ENCODE data around the gene SIVA1. TPM values are rescaled to one million over a fixed set of nuclear protein-coding genes. Genes with fewer than 3 reads are reported as not detected.

SIVA1 gene
- total RNA-seq, 4 donors from 2014 or later, result 149 to 282 (median 201) TPM

DNA sequence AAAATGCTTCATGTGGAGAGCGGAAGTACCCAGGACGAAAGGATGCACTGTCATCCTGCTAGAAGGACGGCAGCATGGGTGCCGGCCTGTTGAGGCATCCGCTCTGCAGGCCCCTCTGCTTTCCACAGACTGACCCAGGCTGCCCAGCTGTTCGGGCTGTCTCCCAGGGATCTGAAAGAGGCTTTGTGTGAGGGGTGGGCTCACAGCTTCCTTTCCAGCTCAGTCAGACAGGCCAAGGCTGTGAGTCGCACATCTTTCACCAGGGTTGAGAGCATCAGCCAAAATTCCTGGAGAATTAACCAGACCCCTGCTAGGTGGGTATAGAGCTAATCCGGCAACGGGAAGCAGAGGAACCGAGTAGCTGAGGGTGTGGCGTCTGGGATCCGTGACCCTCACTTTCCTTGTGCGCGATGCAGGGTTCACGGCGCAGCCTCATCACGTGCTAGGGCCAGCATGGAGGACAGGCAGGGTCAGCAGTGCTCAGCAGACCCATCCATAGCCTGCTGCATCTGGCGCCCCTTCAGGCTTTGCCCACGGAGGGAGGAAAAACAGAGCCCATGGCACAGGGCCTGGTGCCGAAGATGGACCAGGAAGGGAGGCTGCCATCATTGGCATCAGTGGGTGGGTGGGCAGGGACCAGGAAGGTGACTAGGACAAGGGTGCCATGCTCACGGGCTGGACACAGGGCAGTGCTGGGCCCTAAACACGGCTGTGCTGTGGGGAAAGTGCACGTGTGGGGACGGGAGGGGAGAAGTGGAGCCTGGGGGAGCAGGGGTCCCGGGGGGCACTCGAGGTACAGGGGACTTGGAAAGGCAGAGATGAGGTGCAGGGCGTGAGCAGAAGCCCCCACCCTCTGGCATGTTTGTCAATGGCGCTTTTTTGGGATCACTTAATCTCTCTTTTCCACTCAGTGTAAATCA lies 9.2 kb upstream of the SIVA1 start:
- no peak for DNase-seq
- no peaks in the 10 kb centered on the region for H3K9me3 ChIP-seq
- H3K27me3 ChIP-seq, result no peaks in the 10 kb centered on the region
- peaks cover 0 to 37% (median 0%) of the 10 kb centered on the region in 3 donors for H3K36me3 ChIP-seq
- peaks cover 22 to 35% (median 31%) of the 10 kb centered on the region in 3 donors for H3K4me1 ChIP-seq
- H3K4me3 ChIP-seq, result no peak overlapping the region
- intact Hi-C loops (cut with DNase I), result no loop called here
- 79 to 88% methylated on average over 12 to 14 of the region's 28 CpGs for WGBS, 2 donors
- H3K27ac ChIP-seq, result no peak overlapping the region
- TF ChIP-seq, protein P1, sequence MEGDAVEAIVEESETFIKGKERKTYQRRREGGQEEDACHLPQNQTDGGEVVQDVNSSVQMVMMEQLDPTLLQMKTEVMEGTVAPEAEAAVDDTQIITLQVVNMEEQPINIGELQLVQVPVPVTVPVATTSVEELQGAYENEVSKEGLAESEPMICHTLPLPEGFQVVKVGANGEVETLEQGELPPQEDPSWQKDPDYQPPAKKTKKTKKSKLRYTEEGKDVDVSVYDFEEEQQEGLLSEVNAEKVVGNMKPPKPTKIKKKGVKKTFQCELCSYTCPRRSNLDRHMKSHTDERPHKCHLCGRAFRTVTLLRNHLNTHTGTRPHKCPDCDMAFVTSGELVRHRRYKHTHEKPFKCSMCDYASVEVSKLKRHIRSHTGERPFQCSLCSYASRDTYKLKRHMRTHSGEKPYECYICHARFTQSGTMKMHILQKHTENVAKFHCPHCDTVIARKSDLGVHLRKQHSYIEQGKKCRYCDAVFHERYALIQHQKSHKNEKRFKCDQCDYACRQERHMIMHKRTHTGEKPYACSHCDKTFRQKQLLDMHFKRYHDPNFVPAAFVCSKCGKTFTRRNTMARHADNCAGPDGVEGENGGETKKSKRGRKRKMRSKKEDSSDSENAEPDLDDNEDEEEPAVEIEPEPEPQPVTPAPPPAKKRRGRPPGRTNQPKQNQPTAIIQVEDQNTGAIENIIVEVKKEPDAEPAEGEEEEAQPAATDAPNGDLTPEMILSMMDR (IDR thresholded peaks at IDR 0.05), result no peak
- no peak for TF ChIP-seq POLR2A (IDR thresholded peaks at IDR 0.05)

DNA sequence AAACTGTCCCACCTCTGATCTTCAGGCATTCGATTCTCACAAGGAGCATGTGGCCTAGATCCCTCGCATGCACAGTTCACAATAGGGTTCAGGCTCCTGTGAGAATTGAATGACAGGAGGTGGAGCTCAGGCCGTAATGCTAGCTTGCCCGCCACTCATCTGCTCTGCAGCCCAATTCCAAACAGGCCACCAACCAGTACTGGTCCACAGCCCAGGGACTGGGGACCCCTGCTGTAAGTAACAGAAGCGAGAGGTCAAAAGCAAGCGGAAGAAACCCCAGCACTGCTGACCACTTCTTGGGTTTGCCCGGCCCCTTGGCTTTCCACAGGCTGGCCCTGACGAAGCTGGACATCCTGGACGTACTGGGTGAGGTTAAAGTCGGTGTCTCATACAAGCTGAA lies 8.5 kb upstream of the SIVA1 start:
- Histone ChIP-seq H3K4me1 (peaks cover 29 to 42% (median 38%) of the 10 kb centered on the region in 3 donors), H3K9me3 (no peaks in the 10 kb centered on the region), H3K4me3 (no peak overlapping the region), H3K27ac (peak overlapping the region in 1 of 4 donors; percentile 5), H3K36me3 (peaks cover 0 to 37% (median 0%) of the 10 kb centered on the region in 3 donors), H3K27me3 (no peaks in the 10 kb centered on the region)
- no peak for DNase-seq
- intact Hi-C loops (cut with DNase I), result no loop called here
- WGBS, 2 donors, result 85 to 97% methylated on average over 5 of the region's 10 CpGs
- TF ChIP-seq POLR2A (IDR thresholded peaks at IDR 0.05), result no peak
- TF ChIP-seq, protein P1 (IDR thresholded peaks at IDR 0.05), result no peak

DNA sequence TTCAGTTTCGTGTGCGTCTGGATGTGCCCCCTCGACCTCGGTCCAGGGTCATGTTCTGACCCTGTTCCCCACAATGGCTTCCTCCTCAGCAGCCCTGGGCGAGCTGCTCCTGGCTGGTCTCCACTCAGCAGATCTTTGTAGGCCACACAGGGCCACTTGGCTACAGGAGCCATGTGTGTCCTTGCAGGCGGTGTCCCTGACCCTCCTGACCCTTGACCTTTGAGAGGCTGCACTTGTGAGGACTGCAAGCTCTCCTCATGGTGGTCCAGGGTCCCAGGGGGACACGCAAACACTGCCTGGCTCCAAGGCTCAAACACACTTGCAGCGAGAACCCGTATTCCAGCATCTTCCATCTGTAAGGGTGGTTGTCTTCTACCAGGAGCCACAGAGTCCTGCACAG lies 7.5 kb upstream of the SIVA1 start:
- Histone ChIP-seq H3K9me3 (no peaks in the 10 kb centered on the region), H3K4me1 (peaks cover 32 to 52% (median 41%) of the 10 kb centered on the region in 3 donors), H3K36me3 (peaks cover 0 to 27% (median 0%) of the 10 kb centered on the region in 3 donors), H3K27me3 (no peaks in the 10 kb centered on the region), H3K4me3 (no peak overlapping the region), H3K27ac (peak overlapping the region in 3 of 4 donors; percentile 84 to 87 (median 85))
- intact Hi-C loops (cut with DNase I), result no loop called here
- TF ChIP-seq, protein P1 (IDR thresholded peaks at IDR 0.05), result no peak
- no peak for TF ChIP-seq POLR2A (IDR thresholded peaks at IDR 0.05)
- DNase-seq, result no peak
- WGBS, 2 donors, result 92 to 97% methylated on average over 5 to 9 of the region's 9 CpGs

DNA sequence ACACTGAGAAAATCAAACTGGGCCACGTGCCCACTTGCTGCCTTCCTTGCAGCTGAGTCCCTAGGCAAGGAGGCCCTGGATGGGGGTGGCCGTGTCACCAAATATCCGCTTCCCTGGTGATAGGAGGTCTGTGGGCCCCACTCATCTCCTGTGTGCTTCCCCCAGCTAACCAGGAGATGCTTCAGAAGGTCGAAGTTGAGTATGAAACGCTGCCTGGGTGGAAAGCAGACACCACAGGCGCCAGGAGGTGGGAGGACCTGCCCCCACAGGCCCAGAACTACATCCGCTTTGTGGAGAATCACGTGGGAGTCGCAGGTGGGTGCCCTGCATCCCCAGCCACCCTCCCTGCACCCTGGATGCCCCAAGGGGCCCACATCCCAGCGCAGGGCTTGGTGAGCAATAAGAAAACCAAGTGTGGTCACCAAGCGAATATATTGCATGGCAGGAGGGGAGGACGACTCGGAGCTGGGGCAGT lies 6.8 kb upstream of the SIVA1 start:
- peaks cover 0 to 21% (median 0%) of the 10 kb centered on the region in 3 donors for H3K36me3 ChIP-seq
- peaks cover 32 to 56% (median 41%) of the 10 kb centered on the region in 3 donors for H3K4me1 ChIP-seq

More for the DNA sequence above, 6.8 kb upstream of the SIVA1 start:
- WGBS, 2 donors, result 84% methylated on average over 2 of the region's 13 CpGs; no CpG with 5 or more reads in 1 of the 2 donors
- no peak for DNase-seq
- H3K27me3 ChIP-seq, result no peaks in the 10 kb centered on the region
- TF ChIP-seq, protein P1 (IDR thresholded peaks at IDR 0.05), result no peak
- TF ChIP-seq POLR2A (IDR thresholded peaks at IDR 0.05), result no peak
- no peaks in the 10 kb centered on the region for H3K9me3 ChIP-seq
- H3K27ac ChIP-seq, result peak overlapping the region; percentile 78 to 87 (median 84)
- intact Hi-C loops (cut with DNase I), result no loop called here
- H3K4me3 ChIP-seq, result no peak overlapping the region

Measured in esophagus squamous epithelium (tissue), 5 donors.